ENCODE data around the gene PI4KA. TPM values are rescaled to one million over a fixed set of nuclear protein-coding genes. Genes with fewer than 3 reads are reported as not detected.

The PI4KA gene
- total and polyA plus RNA-seq, 4 donors = 35.4 to 107 (median 50.3) TPM

DNA sequence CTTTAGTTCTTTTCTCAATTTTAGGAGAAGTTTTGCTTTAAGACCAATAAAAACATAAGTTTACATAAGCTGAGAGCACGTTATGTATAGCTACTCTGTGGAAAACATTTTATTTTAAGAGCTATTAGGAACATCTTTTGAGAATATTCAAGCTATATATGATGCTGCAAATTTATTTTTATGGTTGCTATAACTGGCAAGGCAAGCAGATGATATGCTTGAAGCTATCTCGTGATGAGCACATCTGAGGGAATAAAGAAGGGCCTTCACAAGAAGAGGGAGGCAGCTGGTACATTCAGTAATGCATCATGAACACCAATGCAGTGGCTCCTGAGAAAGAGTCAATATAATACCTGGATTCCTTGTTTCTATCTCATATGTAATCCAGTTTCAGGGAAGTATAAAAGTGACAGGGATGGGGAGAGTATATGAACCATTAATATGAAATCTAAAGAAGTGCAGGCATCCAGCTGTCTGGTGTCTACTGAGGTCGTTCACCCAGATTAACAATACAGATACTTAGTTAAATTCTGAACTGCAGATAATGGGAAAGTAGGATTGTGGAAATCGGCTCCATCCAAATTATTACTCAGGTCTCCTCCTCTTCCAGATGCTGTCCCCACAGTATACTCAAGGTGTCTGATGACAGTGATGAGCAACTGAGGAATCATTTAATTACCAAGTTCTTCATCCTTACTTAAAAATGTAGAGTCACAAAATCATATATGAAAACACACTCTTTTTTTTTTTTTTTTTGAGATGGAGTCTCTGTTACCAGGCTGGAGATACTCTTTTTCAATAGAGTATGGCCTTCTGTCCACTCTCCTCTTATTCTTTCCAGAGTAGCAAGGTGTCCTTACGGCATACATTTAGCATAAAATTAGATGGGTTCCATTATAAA, 185.1 kb downstream of the PI4KA start:
- Histone ChIP-seq H3K36me3 (ENCODE audit: control insufficient read depth in 4 of 4, insufficient read depth in 4 of 4, low read length in 4 of 4) (no peaks in the 10 kb centered on the region), H3K27ac (ENCODE audit: low read depth in 1 of 2, low read length in 1 of 2) (no peak overlapping the region), H3K4me1 (ENCODE audit: control insufficient read depth in 5 of 5, insufficient read depth in 5 of 5, low read length in 5 of 5) (no peaks in the 10 kb centered on the region), H3K9me3 (ENCODE audit: control insufficient read depth in 4 of 4, insufficient read depth in 3 of 4, low read length in 3 of 4) (no peaks in the 10 kb centered on the region), H3K4me3 (no peak overlapping the region), H3K27me3 (ENCODE audit: control insufficient read depth in 3 of 3, insufficient read depth in 3 of 3, low read length in 2 of 3) (peaks cover 0 to 19% (median 12%) of the 10 kb centered on the region in 3 donors), H3K9ac (ENCODE audit: insufficient read depth in 1 of 2, low read length in 2 of 2) (no peak overlapping the region)
- DNase-seq (no peak), ATAC-seq (ENCODE audit: insufficient read depth, low FRiP score) (no peak)
- TF ChIP-seq, protein P1, sequence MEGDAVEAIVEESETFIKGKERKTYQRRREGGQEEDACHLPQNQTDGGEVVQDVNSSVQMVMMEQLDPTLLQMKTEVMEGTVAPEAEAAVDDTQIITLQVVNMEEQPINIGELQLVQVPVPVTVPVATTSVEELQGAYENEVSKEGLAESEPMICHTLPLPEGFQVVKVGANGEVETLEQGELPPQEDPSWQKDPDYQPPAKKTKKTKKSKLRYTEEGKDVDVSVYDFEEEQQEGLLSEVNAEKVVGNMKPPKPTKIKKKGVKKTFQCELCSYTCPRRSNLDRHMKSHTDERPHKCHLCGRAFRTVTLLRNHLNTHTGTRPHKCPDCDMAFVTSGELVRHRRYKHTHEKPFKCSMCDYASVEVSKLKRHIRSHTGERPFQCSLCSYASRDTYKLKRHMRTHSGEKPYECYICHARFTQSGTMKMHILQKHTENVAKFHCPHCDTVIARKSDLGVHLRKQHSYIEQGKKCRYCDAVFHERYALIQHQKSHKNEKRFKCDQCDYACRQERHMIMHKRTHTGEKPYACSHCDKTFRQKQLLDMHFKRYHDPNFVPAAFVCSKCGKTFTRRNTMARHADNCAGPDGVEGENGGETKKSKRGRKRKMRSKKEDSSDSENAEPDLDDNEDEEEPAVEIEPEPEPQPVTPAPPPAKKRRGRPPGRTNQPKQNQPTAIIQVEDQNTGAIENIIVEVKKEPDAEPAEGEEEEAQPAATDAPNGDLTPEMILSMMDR (IDR thresholded peaks at IDR 0.05; ENCODE audit: control extremely low read depth, extremely low read depth) = no peak
- 80 to 84% methylated on average over 5 of the region's 5 CpGs for WGBS, 2 donors

DNA sequence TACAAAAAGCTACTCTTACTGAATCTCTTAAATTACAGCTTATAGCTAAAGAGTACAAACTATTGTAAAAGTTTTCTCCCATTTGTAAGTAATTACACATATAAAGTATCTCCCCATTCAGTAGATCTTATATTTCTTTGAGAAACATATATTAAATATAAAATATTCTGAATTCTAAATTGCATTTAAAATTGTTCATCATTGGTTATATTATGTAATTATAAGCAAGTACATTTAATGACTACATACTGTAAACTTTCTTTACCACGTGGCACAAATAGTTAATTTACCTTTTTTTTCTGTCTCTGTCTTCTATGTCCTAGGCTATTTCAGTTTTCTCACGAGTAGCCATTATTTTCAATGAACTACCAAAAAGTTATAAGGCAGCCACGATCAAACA, 185.9 kb downstream of the PI4KA start:
- 84 to 86% methylated on average over 3 of the region's 3 CpGs for WGBS, 2 donors
- no peak overlapping the region for H3K9ac ChIP-seq (ENCODE audit: insufficient read depth in 1 of 2, low read length in 2 of 2)
- no peak overlapping the region for H3K27ac ChIP-seq (ENCODE audit: low read depth in 1 of 2, low read length in 1 of 2)
- H3K27me3 ChIP-seq (ENCODE audit: control insufficient read depth in 3 of 3, insufficient read depth in 3 of 3, low read length in 2 of 3) = peaks cover 0 to 19% (median 12%) of the 10 kb centered on the region in 3 donors
- H3K36me3 ChIP-seq (ENCODE audit: control insufficient read depth in 4 of 4, insufficient read depth in 4 of 4, low read length in 4 of 4) = no peaks in the 10 kb centered on the region
- TF ChIP-seq, protein P1 (IDR thresholded peaks at IDR 0.05; ENCODE audit: control extremely low read depth, extremely low read depth) = no peak
- DNase-seq (no peak), ATAC-seq (ENCODE audit: insufficient read depth, low FRiP score) (no peak)
- no peak overlapping the region for H3K4me3 ChIP-seq
- H3K4me1 ChIP-seq (ENCODE audit: control insufficient read depth in 5 of 5, insufficient read depth in 5 of 5, low read length in 5 of 5) = no peaks in the 10 kb centered on the region
- H3K9me3 ChIP-seq (ENCODE audit: control insufficient read depth in 4 of 4, insufficient read depth in 3 of 4, low read length in 3 of 4) = no peaks in the 10 kb centered on the region

DNA sequence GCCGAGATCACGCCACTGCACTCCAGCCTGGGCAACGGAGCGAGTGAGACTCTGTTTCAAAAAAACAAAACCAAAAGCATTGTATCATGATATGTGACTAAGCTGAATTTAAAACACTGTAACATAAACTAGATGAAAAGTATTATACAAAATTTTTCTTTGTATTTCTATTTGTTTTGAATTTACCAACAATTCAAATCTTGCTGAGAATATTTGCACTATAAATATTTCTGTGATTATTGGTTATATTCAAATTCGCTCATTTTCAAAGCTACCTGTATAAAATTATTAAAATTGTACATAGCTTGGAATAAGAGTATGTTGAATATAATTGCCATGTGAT, 186.6 kb downstream of the PI4KA start:
- 89 to 97% methylated on average over 5 of the region's 5 CpGs for WGBS, 2 donors
- Histone ChIP-seq H3K27ac (ENCODE audit: low read depth in 1 of 2, low read length in 1 of 2) (no peak overlapping the region), H3K9me3 (ENCODE audit: control insufficient read depth in 4 of 4, insufficient read depth in 3 of 4, low read length in 3 of 4) (no peaks in the 10 kb centered on the region), H3K9ac (ENCODE audit: insufficient read depth in 1 of 2, low read length in 2 of 2) (no peak overlapping the region), H3K4me3 (no peak overlapping the region), H3K36me3 (ENCODE audit: control insufficient read depth in 4 of 4, insufficient read depth in 4 of 4, low read length in 4 of 4) (no peaks in the 10 kb centered on the region), H3K4me1 (ENCODE audit: control insufficient read depth in 5 of 5, insufficient read depth in 5 of 5, low read length in 5 of 5) (no peaks in the 10 kb centered on the region), H3K27me3 (ENCODE audit: control insufficient read depth in 3 of 3, insufficient read depth in 3 of 3, low read length in 2 of 3) (peaks cover 0 to 19% (median 12%) of the 10 kb centered on the region in 3 donors)
- DNase-seq (no peak), ATAC-seq (ENCODE audit: insufficient read depth, low FRiP score) (no peak)
- TF ChIP-seq, protein P1 (IDR thresholded peaks at IDR 0.05; ENCODE audit: control extremely low read depth, extremely low read depth) = no peak

Data from lung (tissue), 12 donors.